Central memory CD8-positive, alpha-beta T cell (primary cell): ENCODE results near the gene HMHB1.

Experiments
- ATAC-seq: fragments of 150-1000 bp; cut with Tn5 transposase; replicated peaks from 2 replicates; pipeline ENCODE4 v1.10.0; 2022; ENCODE audit warnings: mild to moderate bottlenecking, moderate FRiP score, moderate number of reproducible peaks; ENCODE audit not compliant: poor library complexity, severe bottlenecking; ENCODE audit errors: extremely low read depth
- DNase-seq, 2 donors: peaks; one replicate each; pipeline ENCODE4 v3.0.0; 2021; ENCODE audit warnings: low spot score in 2 of 2
- H3K27ac Mint-ChIP-seq: one replicate; pipeline ENCODE4 v1.8.0; 2022; ENCODE audit warnings: low read depth, mild to moderate bottlenecking, moderate library complexity, mixed read lengths
- H3K27me3 Mint-ChIP-seq: one replicate; pipeline ENCODE4 v1.8.0; 2022; ENCODE audit warnings: mixed read lengths
- H3K36me3 Mint-ChIP-seq: one replicate; pipeline ENCODE4 v1.8.0; 2022; ENCODE audit warnings: mild to moderate bottlenecking, moderate library complexity, mixed read lengths; ENCODE audit not compliant: insufficient read depth
- H3K4me1 Mint-ChIP-seq: one replicate; pipeline ENCODE4 v1.8.0; 2022; ENCODE audit warnings: mixed read lengths
- H3K4me3 Mint-ChIP-seq: one replicate; pipeline ENCODE4 v1.8.0; 2022; ENCODE audit warnings: mild to moderate bottlenecking, moderate library complexity, mixed read lengths
- H3K9me3 Mint-ChIP-seq: one replicate; pipeline ENCODE4 v1.8.0; 2022; ENCODE audit warnings: mixed read lengths

HMHB1 gene

DNA sequence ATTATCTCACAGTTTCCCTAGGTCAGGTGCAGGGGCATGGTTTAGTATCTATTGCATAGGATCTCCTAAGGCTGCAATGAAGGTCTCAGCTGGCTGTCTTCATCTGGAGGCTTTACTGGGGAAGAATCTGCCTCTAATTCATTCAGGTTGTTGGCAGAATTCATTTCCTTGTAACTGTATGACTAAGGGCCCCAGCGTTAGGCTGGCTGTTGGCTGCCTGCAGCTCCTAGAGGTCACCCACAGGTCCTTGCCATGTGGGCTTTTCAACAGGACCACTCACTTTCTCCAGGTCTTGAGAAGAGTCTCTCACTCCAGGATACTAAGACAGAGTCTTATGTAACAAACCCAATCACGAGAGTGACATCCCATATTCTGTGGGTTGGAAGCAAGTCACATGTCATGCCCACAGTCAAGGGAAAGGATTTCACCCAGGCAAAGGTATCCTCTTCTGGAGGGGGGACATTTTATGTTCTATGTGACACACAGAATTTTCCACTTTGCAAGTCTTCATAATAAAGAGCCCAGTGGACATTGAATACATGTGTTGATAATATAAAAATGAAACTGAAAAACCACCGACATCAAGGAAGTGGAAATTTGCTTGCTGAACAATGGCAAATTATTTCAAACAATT is 38.2 kb downstream of the HMHB1 start:
- ATAC-seq (no peak), DNase-seq (no peak)
- H3K36me3 Mint-ChIP-seq = no peaks in the 10 kb centered on the region
- peaks cover 8% of the 10 kb centered on the region for H3K9me3 Mint-ChIP-seq
- no peaks in the 10 kb centered on the region for H3K4me1 Mint-ChIP-seq
- peaks cover 12% of the 10 kb centered on the region for H3K27me3 Mint-ChIP-seq
- no peak overlapping the region for H3K27ac Mint-ChIP-seq
- H3K4me3 Mint-ChIP-seq = no peak overlapping the region

- peaks cover 8% of the 10 kb centered on the region for H3K9me3 Mint-ChIP-seq
- ATAC-seq (no peak), DNase-seq (no peak)
- no peak overlapping the region for H3K27ac Mint-ChIP-seq
- H3K27me3 Mint-ChIP-seq = peaks cover 12% of the 10 kb centered on the region
- no peaks in the 10 kb centered on the region for H3K36me3 Mint-ChIP-seq
- H3K4me3 Mint-ChIP-seq = no peak overlapping the region
- no peaks in the 10 kb centered on the region for H3K4me1 Mint-ChIP-seq
Observed at GRCh38 chr5:143851383-143851782, 39.4 kb downstream of the HMHB1 start.

DNA sequence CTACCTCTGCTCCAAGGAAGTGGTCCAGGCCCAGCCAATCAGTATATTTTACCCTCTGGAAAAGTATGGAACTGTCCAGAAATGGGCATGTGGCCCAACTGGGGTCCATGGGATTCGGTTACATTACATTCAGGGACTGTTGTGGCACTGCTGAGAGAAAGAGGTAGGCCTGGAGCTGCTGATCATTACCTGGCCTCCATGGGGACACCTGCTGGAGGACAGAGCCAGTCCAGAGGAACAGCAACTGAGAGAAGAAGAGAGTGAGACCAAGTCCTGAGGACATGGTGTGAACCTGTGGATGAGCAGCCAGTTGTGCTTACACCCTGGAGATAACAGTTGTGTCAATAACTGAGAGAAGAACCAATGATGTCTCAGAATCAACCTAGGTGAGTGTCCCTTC is 48.2 kb downstream of the HMHB1 start:
- H3K4me1 Mint-ChIP-seq = no peaks in the 10 kb centered on the region
- H3K27ac Mint-ChIP-seq = no peak overlapping the region
- no peak overlapping the region for H3K4me3 Mint-ChIP-seq
- H3K27me3 Mint-ChIP-seq = no peaks in the 10 kb centered on the region
- no peaks in the 10 kb centered on the region for H3K36me3 Mint-ChIP-seq
- H3K9me3 Mint-ChIP-seq = no peaks in the 10 kb centered on the region
- DNase-seq (no peak), ATAC-seq (no peak)

DNA sequence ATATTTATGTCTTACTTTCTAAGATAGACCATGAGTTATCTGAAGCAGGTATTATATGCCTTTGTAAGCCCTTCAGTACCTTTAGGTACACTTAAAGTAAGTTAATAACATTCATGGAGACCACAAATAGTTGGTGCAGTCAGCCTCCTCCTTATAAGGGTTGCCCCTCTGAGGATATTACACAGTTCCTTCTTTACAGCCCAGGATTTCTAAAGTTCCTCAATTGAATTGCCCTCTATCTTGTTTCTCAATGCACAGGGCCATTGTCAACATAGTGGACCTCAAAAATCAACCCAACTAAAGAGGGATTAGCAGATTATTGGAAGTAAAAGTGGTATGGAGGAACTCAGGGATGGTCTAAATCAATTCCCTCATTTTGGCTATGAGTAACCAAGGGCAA is 50.3 kb downstream of the HMHB1 start:
- no peaks in the 10 kb centered on the region for H3K36me3 Mint-ChIP-seq
- H3K4me3 Mint-ChIP-seq = no peak overlapping the region
- H3K27me3 Mint-ChIP-seq = no peaks in the 10 kb centered on the region
- no peaks in the 10 kb centered on the region for H3K9me3 Mint-ChIP-seq
- DNase-seq = no peak
- ATAC-seq = no peak
- no peak overlapping the region for H3K27ac Mint-ChIP-seq
- no peaks in the 10 kb centered on the region for H3K4me1 Mint-ChIP-seq

- Mint-ChIP-seq H3K27ac (no peak overlapping the region), H3K9me3 (no peaks in the 10 kb centered on the region), H3K27me3 (peaks cover 9% of the 10 kb centered on the region), H3K4me3 (no peak overlapping the region), H3K4me1 (no peaks in the 10 kb centered on the region), H3K36me3 (no peaks in the 10 kb centered on the region)
- ATAC-seq = no peak
- no peak for DNase-seq
Observed at GRCh38 chr5:143865426-143866025, 53.6 kb downstream of the HMHB1 start.
